GM15510 (cell line): Measurements from ENCODE around the gene DERL2.

Experiments
- POLR2A ChIP-seq: IDR thresholded peaks from 3 replicates; pipeline ENCODE4 v1.6.1; 2011; ENCODE audit warnings: borderline replicate concordance; ENCODE audit not compliant: insufficient read length; ENCODE audit errors: extremely low read depth

The DERL2 gene

GRCh38 chr17:5480962-5481361 lies 5.0 kb downstream of the DERL2 start:
- no peak for TF ChIP-seq POLR2A

GRCh38 chr17:5478992-5479391 lies 7.0 kb downstream of the DERL2 start:
- no peak for TF ChIP-seq POLR2A

GRCh38 chr17:5473906-5474305 lies 12.1 kb downstream of the DERL2 start:
- no peak for TF ChIP-seq POLR2A

GRCh38 chr17:5472511-5472910 lies 13.5 kb downstream of the DERL2 start:
- no peak for TF ChIP-seq POLR2A

GRCh38 chr17:5468075-5468473 lies 17.9 kb downstream of the DERL2 start:
- TF ChIP-seq POLR2A: no peak

GRCh38 chr17:5467416-5467815 lies 18.6 kb downstream of the DERL2 start:
- no peak for TF ChIP-seq POLR2A

- no peak for TF ChIP-seq POLR2A
Measured at GRCh38 chr17:5466295-5466694, 19.7 kb downstream of the DERL2 start.

- no peak for TF ChIP-seq POLR2A
Measured at GRCh38 chr17:5464717-5465507, 21.1 kb downstream of the DERL2 start.

- TF ChIP-seq POLR2A: no peak
Measured at GRCh38 chr17:5446786-5447185, 39.2 kb downstream of the DERL2 start.

- TF ChIP-seq POLR2A: no peak
Measured at GRCh38 chr17:5444209-5444608, 41.8 kb downstream of the DERL2 start.

- no peak for TF ChIP-seq POLR2A
Measured at GRCh38 chr17:5443728-5444127, 42.2 kb downstream of the DERL2 start.

GRCh38 chr17:5439446-5439764 lies 46.6 kb downstream of the DERL2 start:
- TF ChIP-seq POLR2A: no peak

GRCh38 chr17:5438716-5439445 lies 47.1 kb downstream of the DERL2 start, which contains the start of gene C1QBP:
TSS of gene C1QBP (minus strand) at chr17:5439155. CDS start at chr17:5439073, 82 bp downstream.
- TF ChIP-seq POLR2A: peak; percentile 89

GRCh38 chr17:5437721-5438317 lies 48.2 kb downstream of the DERL2 start:
- no peak for TF ChIP-seq POLR2A

- TF ChIP-seq POLR2A: no peak
Measured at GRCh38 chr17:5434984-5435383, 51.0 kb downstream of the DERL2 start.
